ENCODE measurements around the gene BLZF1.

Gene BLZF1

DNA sequence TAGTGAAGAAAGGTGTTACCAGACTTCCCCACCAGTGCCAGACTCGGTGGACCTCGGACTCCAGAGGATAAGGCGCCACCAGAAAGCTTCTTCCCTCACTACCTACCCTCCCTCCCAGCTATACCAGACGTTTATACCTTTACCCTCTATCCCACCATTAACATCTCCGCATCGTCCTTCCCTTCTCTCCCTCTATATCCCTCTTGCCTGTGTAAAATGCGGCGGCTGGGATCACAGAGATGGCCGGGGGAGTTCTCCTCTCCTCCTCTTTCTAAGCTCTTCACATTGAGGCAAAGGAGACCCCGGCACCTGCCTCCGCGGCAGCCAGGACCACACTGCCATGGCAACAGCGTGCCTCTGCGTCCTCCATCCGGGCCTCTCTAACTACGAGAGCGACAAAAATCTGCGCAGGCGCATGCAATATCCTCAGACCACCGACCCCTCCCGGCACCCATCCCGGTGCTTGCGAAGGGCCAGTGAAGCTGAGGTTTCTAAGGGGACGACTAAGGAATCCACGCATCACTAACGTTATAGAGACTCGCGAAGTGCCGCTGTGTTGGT, 59.2 kb downstream of the BLZF1 start, which contains the start of gene CCDC181:
Gene CCDC181 (minus strand): TSS at position 394 of the 561 bp plus-strand sequence. CDS start 2,547 bp downstream, outside the sequence.
- no peak within 1 kb of the TSS for H3K27ac ChIP-seq
- H3K4me3 ChIP-seq: peak within 1 kb of the TSS in 3 of 7 experiments; percentile 17 to 27 (median 27)

All from skin epidermis (tissue), 12 donors.